CD8-positive, alpha-beta memory T cell (primary cell): ENCODE measurements around the gene HAPLN3. TPM values are rescaled to one million over a fixed set of nuclear protein-coding genes. Genes with fewer than 3 reads are reported as not detected.
"Not testable (repeated sequence)": the region's sequence is repeated elsewhere in the genome, so short reads cannot be mapped to it uniquely, and the experiment has no call there.

Experiments
- CTCF ChIA-PET: fragments of 350-600 bp; sonication (Branson Sonifier 250); formaldehyde crosslinking; loops from one replicate; lab custom pipeline; 2021; ENCODE audit warnings: antibody characterized with exemption; lab: Charles Lee
- POLR2A ChIA-PET: fragments of 350-600 bp; sonication (Branson Sonifier 250); formaldehyde crosslinking; loops from one replicate; lab custom pipeline; 2021; ENCODE audit warnings: antibody characterized with exemption; lab: Charles Lee
- DNase-seq, 5 donors: peaks; one replicate each; pipeline versions ENCODE4 v3.0.0 to v3.0.0-alpha.2; 2020 to 2022; ENCODE audit warnings: mixed read lengths in 1 of 5
- H3K27ac ChIP-seq: one replicate; pipeline ENCODE4 v1.7.0; 2013; ENCODE audit warnings: low read depth, mild to moderate bottlenecking, low read length, moderate library complexity
- H3K27me3 ChIP-seq: 2 replicates; pipeline ENCODE4 v1.7.0; 2013; ENCODE audit warnings: low read length, mild to moderate bottlenecking; ENCODE audit not compliant: insufficient read depth, poor library complexity, severe bottlenecking
- H3K36me3 ChIP-seq: 2 replicates; pipeline ENCODE4 v1.7.0; 2013; ENCODE audit warnings: mild to moderate bottlenecking, low read length, moderate library complexity; ENCODE audit not compliant: insufficient read depth
- H3K4me1 ChIP-seq: 2 replicates; pipeline ENCODE4 v1.7.0; 2013; ENCODE audit warnings: mild to moderate bottlenecking, low read length, moderate library complexity; ENCODE audit not compliant: insufficient read depth
- H3K4me3 ChIP-seq: 2 replicates; pipeline ENCODE4 v1.7.0; 2013; ENCODE audit warnings: mild to moderate bottlenecking, low read length
- H3K9me3 ChIP-seq: 2 replicates; pipeline ENCODE4 v1.7.0; 2013; ENCODE audit warnings: mild to moderate bottlenecking, low read length
- H3K27ac Mint-ChIP-seq, 8 donors: one replicate each; pipeline ENCODE4 v1.8.0; 2020 to 2021; ENCODE audit warnings: mixed read lengths in 8 of 8, mild to moderate bottlenecking in 6 of 8, inconsistent platforms in 3 of 8, moderate library complexity in 3 of 8
- H3K27me3 Mint-ChIP-seq, 2 donors: one replicate each; pipeline ENCODE4 v1.8.0; 2020 to 2021; ENCODE audit warnings: mixed read lengths in 2 of 2, mild to moderate bottlenecking in 1 of 2, moderate library complexity in 1 of 2
- H3K36me3 Mint-ChIP-seq, 3 donors: one replicate each; pipeline ENCODE4 v1.8.0; 2020 to 2021; ENCODE audit warnings: mixed read lengths in 3 of 3, inconsistent platforms in 1 of 3, mild to moderate bottlenecking in 1 of 3
- H3K4me1 Mint-ChIP-seq, 3 donors: one replicate each; pipeline ENCODE4 v1.8.0; 2020 to 2021; ENCODE audit warnings: mixed read lengths in 3 of 3, inconsistent platforms in 1 of 3, mild to moderate bottlenecking in 1 of 3
- H3K4me3 Mint-ChIP-seq, 7 donors: one replicate each; pipeline ENCODE4 v1.8.0; 2020 to 2021; ENCODE audit warnings: mixed read lengths in 7 of 7, mild to moderate bottlenecking in 6 of 7, moderate library complexity in 4 of 7, inconsistent platforms in 2 of 7
- H3K9me3 Mint-ChIP-seq, 5 donors: one replicate each; pipeline ENCODE4 v1.8.0; 2020 to 2022; ENCODE audit warnings: mixed read lengths in 5 of 5, mild to moderate bottlenecking in 3 of 5, moderate library complexity in 2 of 5, inconsistent platforms in 1 of 5
- polyA plus RNA-seq: library from polyadenylated mRNA; unstranded; fragments of 300-500 nt; fragmentation: Illumina TruSeq; gene quantifications from one replicate; pipeline ENCODE4 v1.2.3, GENCODE V29; 2021
- total RNA-seq, 2 experiments: library from RNA; stranded (reverse); gene quantifications; one replicate each; pipeline ENCODE4 v1.2.3, GENCODE V29; 2021

HAPLN3 gene
- total and polyA plus RNA-seq, 3 experiments from 2014 or later, result 24.6 to 32.3 (median 32.2) TPM

DNA sequence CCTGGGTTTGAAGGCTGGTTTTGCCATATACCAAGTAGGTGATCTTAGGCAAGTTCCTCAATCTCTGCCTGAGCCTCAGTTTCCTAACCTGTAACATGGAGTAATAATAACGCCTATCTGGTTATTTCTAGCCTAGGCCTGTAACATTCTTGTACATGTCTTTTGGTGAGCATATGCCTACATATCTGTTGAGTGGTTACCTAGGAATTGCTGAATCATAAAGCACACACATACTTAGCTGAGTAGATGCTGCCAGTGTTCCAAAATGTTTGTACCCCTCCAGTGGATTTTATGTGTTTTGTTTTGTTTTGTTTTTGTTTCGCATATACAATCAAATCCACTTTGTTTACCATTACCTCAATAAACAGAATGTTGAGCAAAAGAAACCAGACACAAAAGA lies 35.2 kb upstream of the HAPLN3 start:
- H3K27me3 Mint-ChIP-seq, result peaks cover 24 to 42% of the 10 kb centered on the region in 2 donors
- Histone ChIP-seq H3K4me3 (no peak overlapping the region), H3K9me3 (no peaks in the 10 kb centered on the region), H3K27me3 (no peaks in the 10 kb centered on the region), H3K27ac (no peak overlapping the region), H3K36me3 (no peaks in the 10 kb centered on the region), H3K4me1 (no peaks in the 10 kb centered on the region)
- no peaks in the 10 kb centered on the region for H3K4me1 Mint-ChIP-seq
- ChIA-PET POLR2A (no interaction called here), CTCF (no interaction called here)
- DNase-seq, result no peak
- H3K36me3 Mint-ChIP-seq, result peaks cover 0 to 10% (median 0%) of the 10 kb centered on the region in 3 donors
- no peak overlapping the region for H3K27ac Mint-ChIP-seq
- peaks cover 0 to 12% (median 5%) of the 10 kb centered on the region in 5 donors for H3K9me3 Mint-ChIP-seq
- no peak overlapping the region for H3K4me3 Mint-ChIP-seq

DNA sequence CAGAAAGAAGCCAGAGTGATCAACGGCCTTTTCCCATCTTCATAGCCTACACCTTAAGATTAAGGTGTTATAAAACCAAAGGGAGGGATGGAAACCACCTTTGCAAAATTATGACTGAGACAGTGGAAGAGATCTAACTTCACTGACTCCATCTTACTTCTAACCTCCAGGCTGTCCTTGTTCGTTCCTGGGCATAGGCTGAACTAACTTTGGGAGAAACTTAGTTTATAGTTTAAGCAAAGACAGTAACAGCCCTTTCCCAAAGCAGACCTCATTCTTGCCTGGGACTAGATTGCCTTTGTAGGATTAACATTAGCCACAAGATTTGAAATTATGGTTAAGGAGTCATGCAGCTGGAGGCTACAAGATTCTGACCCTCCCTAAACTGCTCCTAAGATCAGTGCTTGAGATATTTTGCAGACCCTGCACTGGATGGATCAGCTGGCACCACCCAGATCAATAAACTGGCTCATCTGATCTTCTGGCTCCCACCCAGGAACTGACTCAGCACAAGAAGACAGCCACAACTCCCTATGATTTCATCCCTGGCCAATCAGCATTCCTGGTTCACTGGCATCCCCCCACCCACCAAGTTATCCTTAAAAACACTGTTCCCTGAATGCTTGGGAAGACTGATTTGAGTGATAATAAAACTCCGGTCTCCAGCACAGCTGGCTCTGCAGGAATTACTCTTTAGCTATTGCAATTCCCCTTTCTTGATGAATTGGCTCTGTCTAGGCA lies 34.2 kb upstream of the HAPLN3 start:
- DNase-seq, H3K4me1 Mint-ChIP-seq, POLR2A ChIA-PET, H3K4me3 Mint-ChIP-seq, CTCF ChIA-PET, H3K4me3 ChIP-seq, H3K27ac ChIP-seq, H3K36me3 ChIP-seq, H3K36me3 Mint-ChIP-seq, H3K9me3 Mint-ChIP-seq, H3K9me3 ChIP-seq, H3K27me3 ChIP-seq, H3K27ac Mint-ChIP-seq, H3K4me1 ChIP-seq: not testable (repeated sequence)
- peaks cover 22 to 36% of the 10 kb centered on the region in 2 donors for H3K27me3 Mint-ChIP-seq

DNA sequence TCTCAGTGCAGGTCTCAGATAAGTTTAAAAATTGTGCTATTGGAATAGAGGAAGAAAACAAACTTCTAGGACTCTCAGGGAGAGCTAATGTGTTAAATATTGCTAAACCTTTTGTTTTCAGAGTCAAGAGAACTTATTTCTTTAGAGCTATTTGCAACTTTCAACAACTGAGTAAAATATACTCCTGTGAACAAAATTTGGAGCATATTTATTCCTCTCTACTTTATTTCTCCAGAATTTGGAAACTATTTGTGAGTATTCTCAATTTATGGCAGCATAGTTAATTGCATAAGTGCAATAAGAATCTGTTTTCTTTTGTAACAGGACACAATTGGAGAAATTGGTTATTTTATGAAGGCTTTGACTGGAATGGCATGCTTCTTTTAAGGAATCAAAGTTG lies 32.8 kb upstream of the HAPLN3 start:
- Mint-ChIP-seq H3K27ac (peak overlapping the region in 1 of 8 donors; percentile 83), H3K27me3 (peaks cover 19 to 28% of the 10 kb centered on the region in 2 donors)
- H3K36me3 Mint-ChIP-seq, H3K4me3 Mint-ChIP-seq, H3K9me3 ChIP-seq, H3K27me3 ChIP-seq, H3K4me3 ChIP-seq, H3K9me3 Mint-ChIP-seq, POLR2A ChIA-PET, DNase-seq, H3K27ac ChIP-seq, H3K4me1 ChIP-seq, H3K36me3 ChIP-seq, H3K4me1 Mint-ChIP-seq, CTCF ChIA-PET: not testable (repeated sequence)

DNA sequence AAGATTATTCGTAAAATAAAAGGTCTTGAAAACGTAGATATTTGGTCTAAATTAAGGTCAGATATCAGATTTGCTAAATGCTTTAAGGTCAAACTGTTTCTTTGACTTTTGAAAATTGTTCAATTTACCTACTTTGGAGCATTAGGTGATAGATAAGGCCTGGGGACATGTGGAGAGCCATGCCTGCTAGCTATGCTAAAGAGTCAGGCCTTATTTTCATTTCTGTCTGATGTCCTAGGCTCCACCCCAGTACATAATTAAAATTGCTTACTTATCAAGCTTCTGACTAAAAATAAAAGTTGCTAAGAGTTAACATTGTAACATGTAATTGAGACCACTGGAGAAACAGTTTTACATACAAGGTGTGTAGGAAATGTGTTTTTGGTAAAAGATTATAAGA lies 30.3 kb upstream of the HAPLN3 start:
- H3K4me1 Mint-ChIP-seq, DNase-seq, H3K36me3 Mint-ChIP-seq, H3K27ac ChIP-seq, H3K9me3 Mint-ChIP-seq, H3K4me1 ChIP-seq, H3K36me3 ChIP-seq, H3K27me3 ChIP-seq, H3K27ac Mint-ChIP-seq, POLR2A ChIA-PET, H3K4me3 Mint-ChIP-seq, H3K9me3 ChIP-seq, H3K4me3 ChIP-seq: not testable (repeated sequence)
- H3K27me3 Mint-ChIP-seq, result peaks cover 11 to 24% of the 10 kb centered on the region in 2 donors
- CTCF ChIA-PET, result interaction anchor here (1.8 kb wide), 1 partner anchor 21 kb away, joined by 4 read pairs; no protein-coding TSS in a partner anchor

DNA sequence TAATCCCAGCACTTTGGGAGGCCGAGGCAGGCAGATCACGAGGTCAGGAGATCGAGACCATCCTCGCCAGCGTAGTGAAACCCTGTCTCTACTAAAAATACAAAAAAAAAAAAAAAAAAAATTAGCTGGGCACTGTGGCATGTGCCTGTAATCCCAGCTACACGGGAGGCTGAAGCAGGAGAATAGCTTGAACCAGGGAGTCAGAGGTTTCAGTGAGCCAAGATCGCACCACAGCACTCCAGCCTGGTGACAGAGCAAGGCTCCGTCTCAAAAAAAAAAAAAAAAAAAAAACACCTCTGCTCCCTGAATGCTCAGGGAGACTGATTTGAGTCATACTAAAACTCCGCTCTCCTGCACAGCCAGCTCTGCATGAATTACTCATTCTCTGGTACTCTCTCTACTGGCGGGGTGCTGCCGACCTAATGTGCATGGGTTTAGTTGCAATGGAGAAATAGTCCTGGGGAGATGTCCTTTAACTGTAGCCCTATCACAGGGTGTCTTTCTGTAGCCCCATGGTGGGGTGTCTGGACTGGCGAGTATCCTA lies 25.6 kb upstream of the HAPLN3 start:
- not testable (repeated sequence) for H3K27ac Mint-ChIP-seq, H3K9me3 ChIP-seq, H3K27me3 ChIP-seq, H3K36me3 Mint-ChIP-seq, H3K9me3 Mint-ChIP-seq, H3K4me1 ChIP-seq, H3K4me3 Mint-ChIP-seq, H3K36me3 ChIP-seq, DNase-seq, H3K4me3 ChIP-seq, H3K27ac ChIP-seq, H3K4me1 Mint-ChIP-seq
- POLR2A ChIA-PET, result interaction anchor here (0.6 kb wide), 1 partner anchor 23 kb away, joined by 4 read pairs; no protein-coding TSS in a partner anchor
- H3K27me3 Mint-ChIP-seq, result peaks cover 5 to 42% of the 10 kb centered on the region in 2 donors
- CTCF ChIA-PET, result interaction anchor here (0.7 to 2.2 kb wide), 3 partner anchors 16 to 252 kb away, joined by 3 to 10 read pairs (median 5); no protein-coding TSS in a partner anchor

DNA sequence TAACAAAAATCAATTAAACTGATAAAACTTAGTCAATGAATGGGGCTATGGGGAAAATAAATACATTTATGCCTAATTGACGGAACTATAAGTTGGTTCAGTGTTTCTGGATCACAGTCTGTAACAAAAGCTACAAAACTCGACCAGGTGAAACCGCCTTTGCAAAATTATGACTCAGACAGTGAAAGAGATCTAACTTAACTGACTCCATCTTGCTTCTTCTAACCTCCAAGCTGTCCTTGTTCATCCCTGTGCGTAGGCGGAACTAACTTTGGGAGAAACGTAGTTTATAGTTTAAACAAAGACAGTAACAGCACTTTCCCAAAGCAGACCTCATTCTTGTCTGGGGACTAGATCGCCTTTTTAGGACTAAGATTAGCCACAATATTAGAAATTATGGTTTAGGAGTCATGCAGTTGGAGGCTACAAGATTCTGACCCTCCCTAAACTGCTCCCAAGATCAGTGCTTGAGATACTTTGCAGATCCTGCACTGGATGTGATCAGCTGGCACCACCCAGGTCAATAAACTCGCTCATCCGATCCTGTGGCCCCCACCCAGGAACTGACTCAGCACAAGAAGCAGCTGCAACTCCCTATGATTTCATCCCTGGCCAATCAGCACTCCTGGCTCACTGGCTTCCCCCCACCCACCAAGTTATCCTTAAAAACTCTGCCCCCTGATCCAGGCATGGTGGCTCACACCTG lies 25.0 kb upstream of the HAPLN3 start:
- H3K27me3 ChIP-seq, result no peaks in the 10 kb centered on the region
- no peak overlapping the region for H3K27ac Mint-ChIP-seq
- H3K36me3 Mint-ChIP-seq, result no peaks in the 10 kb centered on the region
- no peak overlapping the region for H3K27ac ChIP-seq
- no peaks in the 10 kb centered on the region for H3K4me1 ChIP-seq
- peaks cover 5 to 44% of the 10 kb centered on the region in 2 donors for H3K27me3 Mint-ChIP-seq
- CTCF ChIA-PET, result interaction anchor here (1.0 to 2.2 kb wide), 2 partner anchors 15 to 253 kb away, joined by 3 to 10 read pairs; no protein-coding TSS in a partner anchor
- no peaks in the 10 kb centered on the region for H3K4me1 Mint-ChIP-seq
- no peaks in the 10 kb centered on the region for H3K36me3 ChIP-seq
- DNase-seq, result no peak
- H3K9me3 ChIP-seq, result no peaks in the 10 kb centered on the region
- POLR2A ChIA-PET, result interaction anchor here (0.6 kb wide), 1 partner anchor 24 kb away, joined by 4 read pairs; no protein-coding TSS in a partner anchor
- H3K4me3 Mint-ChIP-seq, result no peak overlapping the region
- peaks cover 0 to 2% (median 0%) of the 10 kb centered on the region in 5 donors for H3K9me3 Mint-ChIP-seq
- no peak overlapping the region for H3K4me3 ChIP-seq

DNA sequence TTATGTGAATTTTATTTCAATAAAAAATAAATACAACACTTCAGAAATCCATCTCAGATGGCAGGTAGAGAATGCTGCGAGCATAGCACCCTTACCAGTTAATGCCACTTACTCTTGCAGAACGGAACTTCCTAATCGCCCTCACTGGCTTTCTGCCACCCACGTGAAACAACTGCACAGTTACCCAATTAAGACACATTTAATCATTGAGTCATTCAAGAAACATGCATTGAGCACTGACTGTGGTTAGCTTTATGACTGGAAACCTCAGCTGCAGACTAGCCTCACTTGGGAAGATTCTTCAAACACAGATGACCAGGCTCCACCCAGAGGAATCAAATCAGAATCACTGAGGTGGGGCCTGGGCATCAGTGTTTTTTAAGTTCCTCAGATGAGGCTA lies 23.4 kb upstream of the HAPLN3 start:
- CTCF ChIA-PET, result interaction anchor here (2.2 kb wide), 1 partner anchor 14 kb away, joined by 10 read pairs; no protein-coding TSS in a partner anchor
- no peak for DNase-seq
- Mint-ChIP-seq H3K36me3 (no peaks in the 10 kb centered on the region), H3K4me3 (no peak overlapping the region), H3K9me3 (peaks cover 0 to 2% (median 0%) of the 10 kb centered on the region in 5 donors), H3K27me3 (peaks cover 5 to 44% of the 10 kb centered on the region in 2 donors), H3K4me1 (peaks cover 0 to under 1% (median 0%) of the 10 kb centered on the region in 3 donors), H3K27ac (no peak overlapping the region)
- POLR2A ChIA-PET, result no interaction called here
- H3K9me3 ChIP-seq, result no peaks in the 10 kb centered on the region
- no peaks in the 10 kb centered on the region for H3K4me1 ChIP-seq
- H3K27me3 ChIP-seq, result no peaks in the 10 kb centered on the region
- H3K36me3 ChIP-seq, result no peaks in the 10 kb centered on the region
- no peak overlapping the region for H3K4me3 ChIP-seq
- H3K27ac ChIP-seq, result no peak overlapping the region

DNA sequence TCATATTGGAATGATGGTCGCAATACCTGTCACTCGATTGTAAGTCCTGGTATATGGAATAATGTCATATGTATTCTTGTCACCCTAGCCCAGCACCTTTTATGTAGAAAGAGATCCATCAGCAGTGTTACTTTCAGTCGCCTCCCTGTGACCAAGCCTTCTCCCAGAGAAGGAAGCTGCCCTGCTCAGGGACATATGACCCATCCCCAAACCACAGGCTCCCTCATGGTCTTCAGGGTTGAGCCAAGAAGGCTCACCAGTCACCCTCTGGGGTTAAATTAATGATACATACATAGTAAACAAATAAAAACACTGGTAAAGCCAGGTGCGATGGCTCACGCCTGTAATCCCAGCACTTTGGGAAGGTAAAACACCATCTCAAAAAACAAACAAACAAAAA lies 22.4 kb upstream of the HAPLN3 start:
- Histone ChIP-seq H3K27ac (no peak overlapping the region), H3K4me1 (no peaks in the 10 kb centered on the region), H3K4me3 (no peak overlapping the region), H3K9me3 (no peaks in the 10 kb centered on the region), H3K27me3 (no peaks in the 10 kb centered on the region), H3K36me3 (no peaks in the 10 kb centered on the region)
- POLR2A ChIA-PET, result no interaction called here
- no peak for DNase-seq
- Mint-ChIP-seq H3K9me3 (peaks cover 0 to 2% (median 0%) of the 10 kb centered on the region in 5 donors), H3K4me3 (no peak overlapping the region), H3K27me3 (peaks cover 5 to 42% of the 10 kb centered on the region in 2 donors), H3K27ac (no peak overlapping the region), H3K36me3 (peaks cover 0 to 5% (median 0%) of the 10 kb centered on the region in 3 donors), H3K4me1 (peaks cover 4 to 6% (median 4%) of the 10 kb centered on the region in 3 donors)
- CTCF ChIA-PET, result interaction anchor here (5.1 kb wide), 1 partner anchor 13 kb away, joined by 27 read pairs; no protein-coding TSS in a partner anchor
